Mucosa of descending colon (tissue), 3 donors: ENCODE measurements around the gene RUVBL2. TPM values are rescaled to one million over a fixed set of nuclear protein-coding genes. Genes with fewer than 3 reads are reported as not detected.

Experiments used
- ATAC-seq: fragments of 200-7000 bp; cut with Tn5 transposase; one replicate; pipeline ENCODE4 v1.9.1; 2020; ENCODE audit warnings: mild to moderate bottlenecking, moderate library complexity
- DNase-seq, 3 donors: peaks; one replicate each; pipeline ENCODE4 v3.0.0-alpha.2; 2020
- H3K36me3 ChIP-seq: fragments of 200-600 bp; one replicate; pipeline ENCODE4 v1.8.0; 2021; ENCODE audit warnings: low read depth, mild to moderate bottlenecking
- H3K4me1 ChIP-seq: fragments of 200-600 bp; one replicate; pipeline ENCODE4 v1.8.0; 2021; ENCODE audit warnings: low read depth, mild to moderate bottlenecking
- H3K4me3 ChIP-seq: fragments of 200-600 bp; one replicate; pipeline ENCODE4 v1.8.0; 2021; ENCODE audit warnings: mild to moderate bottlenecking
- H3K9me3 ChIP-seq: fragments of 200-600 bp; one replicate; pipeline ENCODE4 v1.8.0; 2021; ENCODE audit warnings: mild to moderate bottlenecking
- intact Hi-C, 2 donors: fragments of 100-400 bp; cut with DNase I in 1 of 2; cut with micrococcal nuclease in 1 of 2; formaldehyde crosslinking; loops; one replicate each; pipeline versions ENCODE4 v1.11.0 to v1.11.1; 2022; cut with DNase I, micrococcal nuclease
- total RNA-seq, 3 donors: library from RNA; stranded (reverse); fragmentation: NEBNext Ultra II Directional in 2 of 3; extraction: Animal tissue kit (Norgen Biotek cat#: 25700) in 2 of 3; gene quantifications; one replicate each; pipeline versions ENCODE4 v1.2.1 to v1.2.4, GENCODE V29; 2021 to 2023
- TF ChIP-seq, protein P1 (sequence below): fragments of 200-600 bp; IDR thresholded peaks from one replicate; pipeline ENCODE4 v1.8.0; 2022; ENCODE audit warnings: antibody characterized with exemption, mild to moderate bottlenecking
- donor health status: DM: no; HTN: no; CAD: no; lungs with moderate emphysema.
- donor health status: DM: no; HTN: no; CAD: no.
- donor health status: DM: no; HTN: yes; CAD: no.

RUVBL2 gene
- total RNA-seq, 3 donors from 2014 or later, result 47.4 to 68.8 (median 57.3) TPM

DNA sequence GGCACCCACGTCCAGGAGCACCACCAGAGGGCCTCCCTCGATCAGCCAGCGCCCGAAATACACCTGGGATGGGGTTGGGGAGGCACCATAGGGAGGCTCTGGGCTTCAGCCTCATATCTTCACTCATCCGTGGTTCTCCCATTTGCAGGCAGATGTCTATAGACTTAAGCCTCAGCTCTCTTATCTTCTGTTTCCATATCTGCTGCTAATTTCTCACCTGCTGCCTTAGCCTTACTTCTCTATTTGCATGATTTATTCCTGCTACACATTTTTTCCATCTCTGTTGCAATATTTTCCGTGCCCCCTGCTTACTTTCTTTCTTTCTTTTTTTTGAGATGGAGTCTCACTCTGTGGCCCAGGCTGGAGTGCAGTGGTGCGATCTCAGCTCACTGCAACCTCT is 6.4 kb upstream of the RUVBL2 start:
- TF ChIP-seq, protein P1, sequence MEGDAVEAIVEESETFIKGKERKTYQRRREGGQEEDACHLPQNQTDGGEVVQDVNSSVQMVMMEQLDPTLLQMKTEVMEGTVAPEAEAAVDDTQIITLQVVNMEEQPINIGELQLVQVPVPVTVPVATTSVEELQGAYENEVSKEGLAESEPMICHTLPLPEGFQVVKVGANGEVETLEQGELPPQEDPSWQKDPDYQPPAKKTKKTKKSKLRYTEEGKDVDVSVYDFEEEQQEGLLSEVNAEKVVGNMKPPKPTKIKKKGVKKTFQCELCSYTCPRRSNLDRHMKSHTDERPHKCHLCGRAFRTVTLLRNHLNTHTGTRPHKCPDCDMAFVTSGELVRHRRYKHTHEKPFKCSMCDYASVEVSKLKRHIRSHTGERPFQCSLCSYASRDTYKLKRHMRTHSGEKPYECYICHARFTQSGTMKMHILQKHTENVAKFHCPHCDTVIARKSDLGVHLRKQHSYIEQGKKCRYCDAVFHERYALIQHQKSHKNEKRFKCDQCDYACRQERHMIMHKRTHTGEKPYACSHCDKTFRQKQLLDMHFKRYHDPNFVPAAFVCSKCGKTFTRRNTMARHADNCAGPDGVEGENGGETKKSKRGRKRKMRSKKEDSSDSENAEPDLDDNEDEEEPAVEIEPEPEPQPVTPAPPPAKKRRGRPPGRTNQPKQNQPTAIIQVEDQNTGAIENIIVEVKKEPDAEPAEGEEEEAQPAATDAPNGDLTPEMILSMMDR, result no peak
- DNase-seq (no peak), ATAC-seq (no peak)
- Histone ChIP-seq H3K9me3 (no peaks in the 10 kb centered on the region), H3K4me3 (no peak overlapping the region), H3K36me3 (no peaks in the 10 kb centered on the region), H3K4me1 (peaks cover 12% of the 10 kb centered on the region)
- intact Hi-C loops, result no loop called here

DNA sequence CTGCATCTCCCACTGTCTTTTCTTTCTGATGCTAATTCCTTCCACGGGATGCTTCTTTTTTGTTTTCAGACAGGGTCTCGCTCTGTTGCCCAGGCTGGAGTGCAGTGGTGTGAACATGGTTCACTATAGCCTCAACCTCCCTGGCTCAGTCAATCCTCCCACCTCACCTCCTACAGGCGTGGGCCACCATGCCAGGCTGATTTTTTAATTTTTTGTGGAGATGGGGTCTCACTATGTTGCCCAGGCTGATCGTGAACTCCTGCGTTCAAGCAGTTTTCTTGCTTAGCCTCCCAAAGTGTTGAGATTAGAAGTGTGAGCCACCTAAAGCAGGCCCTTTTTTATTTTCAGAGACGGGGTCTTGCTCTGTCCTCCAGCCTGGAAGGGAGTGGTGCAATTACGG is 5.4 kb upstream of the RUVBL2 start:
- Histone ChIP-seq H3K9me3 (no peaks in the 10 kb centered on the region), H3K4me1 (peaks cover 12% of the 10 kb centered on the region), H3K36me3 (no peaks in the 10 kb centered on the region), H3K4me3 (no peak overlapping the region)
- ATAC-seq (no peak), DNase-seq (no peak)
- intact Hi-C loops, result no loop called here
- TF ChIP-seq, protein P1, result no peak

DNA sequence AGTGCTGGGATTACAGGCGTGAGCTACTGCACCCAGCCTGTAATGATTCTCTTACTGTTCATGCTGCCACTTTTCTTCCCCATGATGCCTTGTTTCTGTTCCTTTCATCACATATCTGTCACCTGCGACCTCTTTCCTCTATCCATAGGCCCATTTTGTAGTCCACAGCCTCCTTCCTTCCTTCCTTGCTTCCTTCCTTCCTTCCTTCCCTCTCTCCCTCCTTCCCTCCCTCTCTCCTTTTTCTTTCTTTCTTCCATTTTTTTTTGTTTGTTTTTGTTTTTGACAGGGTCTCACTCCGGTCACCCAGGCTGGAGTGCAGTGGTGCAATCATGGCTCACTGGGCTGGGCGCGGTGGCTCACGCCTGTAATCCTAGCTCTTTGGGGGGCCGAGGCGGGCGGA is 4.8 kb upstream of the RUVBL2 start:
- no peak overlapping the region for H3K4me3 ChIP-seq
- ATAC-seq, result no peak
- no peaks in the 10 kb centered on the region for H3K36me3 ChIP-seq
- no peak for DNase-seq
- TF ChIP-seq, protein P1, result no peak
- H3K9me3 ChIP-seq, result no peaks in the 10 kb centered on the region
- intact Hi-C loops, result no loop called here
- H3K4me1 ChIP-seq, result peaks cover 12% of the 10 kb centered on the region

DNA sequence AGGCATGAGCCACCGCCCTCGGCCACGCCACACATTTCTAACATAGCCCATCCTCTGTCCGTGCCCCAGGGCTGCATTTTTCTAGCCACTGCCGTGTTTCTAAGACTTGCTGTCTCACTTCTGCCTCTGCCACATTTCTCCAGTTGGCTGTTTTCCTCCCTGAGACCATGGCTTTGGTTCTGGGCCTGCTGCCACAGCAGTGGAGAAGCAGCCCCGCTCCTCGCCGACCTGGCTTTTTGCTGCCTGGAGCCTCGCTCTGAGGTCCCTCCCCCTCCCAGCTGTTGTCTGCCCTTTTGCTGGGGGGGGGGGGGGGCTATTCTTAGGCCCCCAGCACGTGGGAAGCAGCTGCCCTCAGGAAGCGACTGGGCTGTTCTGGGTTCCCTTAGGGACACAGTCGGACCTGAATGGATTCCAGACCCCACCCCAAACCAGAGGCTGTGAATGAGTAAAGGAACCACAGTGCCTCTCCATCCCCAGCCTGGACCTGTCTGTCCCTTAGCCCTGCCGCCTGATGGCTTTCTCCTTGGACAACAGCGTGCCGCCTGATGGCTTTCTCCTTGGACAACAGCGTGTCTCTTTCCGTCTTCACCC is 3.9 kb upstream of the RUVBL2 start:
- ATAC-seq (no peak), DNase-seq (no peak)
- H3K9me3 ChIP-seq, result no peaks in the 10 kb centered on the region
- TF ChIP-seq, protein P1, result no peak
- H3K4me1 ChIP-seq, result peaks cover 20% of the 10 kb centered on the region
- H3K36me3 ChIP-seq, result no peaks in the 10 kb centered on the region
- intact Hi-C loops, result no loop called here
- H3K4me3 ChIP-seq, result no peak overlapping the region

DNA sequence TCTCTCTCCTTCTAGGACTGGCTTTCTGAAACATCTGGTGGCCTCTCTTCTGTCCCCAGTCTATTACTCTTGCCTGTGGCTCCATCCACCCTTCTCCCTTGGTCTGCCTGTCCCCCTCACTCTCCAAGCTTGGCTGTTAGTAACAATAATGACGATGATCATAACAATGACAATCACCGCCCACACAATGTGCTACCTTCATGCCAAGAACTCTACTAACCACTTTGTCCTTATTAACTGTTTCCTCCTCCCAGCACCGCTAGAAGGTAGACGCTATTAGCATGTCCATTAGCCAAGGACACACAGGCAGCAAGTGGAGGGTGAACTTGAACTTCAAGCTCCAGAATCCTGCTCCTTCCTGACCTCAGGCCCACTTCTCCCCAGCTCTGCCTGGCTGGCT is 3.3 kb upstream of the RUVBL2 start:
- DNase-seq (no peak), ATAC-seq (no peak)
- Histone ChIP-seq H3K36me3 (no peaks in the 10 kb centered on the region), H3K4me3 (no peak overlapping the region), H3K4me1 (peaks cover 23% of the 10 kb centered on the region), H3K9me3 (no peaks in the 10 kb centered on the region)
- TF ChIP-seq, protein P1, result no peak
- intact Hi-C loops, result no loop called here

DNA sequence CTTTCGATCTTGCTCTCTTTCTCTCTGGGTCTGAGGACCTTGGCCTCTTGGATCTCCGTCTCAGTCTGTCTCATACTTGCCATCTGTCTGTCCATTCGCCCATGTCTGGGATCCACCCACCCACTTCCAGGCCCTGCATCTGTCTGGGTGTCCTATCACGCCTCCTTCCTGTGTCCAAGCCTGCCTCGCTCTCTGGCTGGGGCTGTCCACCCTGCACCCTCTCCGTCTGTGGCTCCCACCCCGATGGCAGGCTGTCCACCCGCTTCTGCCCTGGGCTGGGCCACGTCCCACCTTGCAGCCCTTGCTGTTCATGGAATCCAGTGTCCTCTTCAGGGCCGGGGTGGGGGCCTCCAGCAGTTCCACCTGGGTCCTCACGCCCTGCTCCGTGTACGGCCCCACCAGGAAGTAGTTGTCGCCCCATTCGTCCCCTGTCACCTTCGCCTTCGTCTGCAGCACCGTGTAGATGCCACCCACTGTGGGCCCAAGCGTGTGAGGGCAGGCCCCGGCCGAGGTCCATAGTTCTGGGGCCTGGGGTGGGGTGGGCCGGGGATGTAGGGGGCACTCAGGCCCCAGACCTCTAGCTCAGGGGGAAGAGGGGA is 2.6 kb upstream of the RUVBL2 start:
- no peak overlapping the region for H3K4me3 ChIP-seq

More for the DNA sequence above, 2.6 kb upstream of the RUVBL2 start:
- no peak for DNase-seq
- intact Hi-C loops, result no loop called here
- no peak for ATAC-seq
- H3K36me3 ChIP-seq, result no peaks in the 10 kb centered on the region
- H3K9me3 ChIP-seq, result no peaks in the 10 kb centered on the region
- TF ChIP-seq, protein P1, result no peak
- peaks cover 23% of the 10 kb centered on the region for H3K4me1 ChIP-seq
